DOHH2 (cell line): ENCODE results near the gene RUNDC3A.

Experiments
- CTCF ChIP-seq: fragments of 200-600 bp; sonication (generic); IDR thresholded peaks from one replicate; pipeline ENCODE4 v1.5.1; 2014; ENCODE audit warnings: antibody characterized with exemption, mild to moderate bottlenecking, low read depth, low read length; ENCODE audit not compliant: poor library complexity, severe bottlenecking
- EZH2phosphoT487 ChIP-seq: fragments of 200-600 bp; sonication (generic); IDR thresholded peaks from 2 replicates; pipeline ENCODE4 v1.6.1; 2017; ENCODE audit warnings: borderline replicate concordance, mild to moderate bottlenecking, antibody characterized with exemption, low read length, moderate library complexity, mixed read lengths

GRCh38 chr17:44272321-44272951 lies 36.0 kb upstream of the RUNDC3A start:
- no peak for TF ChIP-seq CTCF
- TF ChIP-seq EZH2phosphoT487, result no peak
